H54 (cell line): ENCODE results near the gene DDX23.
"Not testable (repeated sequence)": the region's sequence is repeated elsewhere in the genome, so short reads cannot be mapped to it uniquely, and the experiment has no call there.

ENCODE experiments used
- DNase-seq: peaks from one replicate; pipeline ENCODE4 v3.0.0; 2011; ENCODE audit warnings: low spot score, mixed read lengths; ENCODE audit not compliant: insufficient read length
- FAIRE-seq: peaks from 3 replicates; lab custom pipeline; 2011; peaks lifted over from hg19 to GRCh38; lab: Jason Lieb, UNC
- POLR2A ChIP-seq: IDR thresholded peaks from 2 replicates; pipeline ENCODE4 v1.6.1; 2011; ENCODE audit warnings: low read depth, mild to moderate bottlenecking, low read length

DDX23 gene

DNA sequence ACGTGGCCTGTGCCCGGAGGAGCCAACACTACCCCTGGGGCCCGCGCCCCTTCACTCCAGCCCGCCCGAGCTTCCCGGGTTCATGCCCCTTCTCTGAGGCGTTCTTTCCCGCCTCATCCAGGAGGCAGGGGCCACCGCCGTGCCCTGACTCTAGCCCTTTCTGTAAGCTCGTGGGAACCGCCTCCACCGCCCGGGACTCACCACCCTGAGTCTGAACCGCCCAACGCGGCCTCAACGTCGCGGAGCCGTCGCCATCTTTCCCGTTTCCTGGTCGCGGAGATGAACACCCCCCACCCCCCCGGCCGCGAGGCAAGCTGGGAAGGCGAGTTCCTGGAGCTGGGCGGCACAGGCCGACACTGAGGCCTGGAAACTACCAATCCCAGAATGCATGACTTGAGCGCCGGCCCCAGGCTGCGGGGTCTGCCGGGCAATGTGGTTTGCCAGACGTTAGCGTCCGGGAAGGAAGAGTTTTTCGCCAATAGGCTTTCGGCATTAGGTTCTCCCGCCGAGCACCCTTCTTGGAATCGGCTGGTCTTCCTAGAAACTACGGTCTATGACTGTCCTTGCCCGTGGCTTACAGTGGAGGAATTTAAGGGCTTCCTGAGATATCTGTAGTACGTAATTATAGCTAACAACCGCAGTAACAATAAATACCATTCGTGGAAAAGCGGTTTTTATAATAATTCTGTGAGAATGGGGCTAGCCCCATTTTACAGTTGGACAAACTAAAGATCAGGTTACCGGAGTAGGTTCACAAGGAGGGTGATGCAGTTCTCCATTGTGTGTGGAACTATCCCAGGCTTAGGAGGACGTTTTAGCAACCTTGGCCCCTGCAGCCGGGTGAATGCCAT, at the start of gene DDX23:
DDX23 (minus strand) TSS at position 281 of the 851 bp plus-strand sequence. CDS start 6,381 bp downstream, outside the sequence.
- TF ChIP-seq POLR2A, result peak; percentile 84
- DNase-seq (peak; percentile 95), FAIRE-seq (peak; percentile 86)

DNA sequence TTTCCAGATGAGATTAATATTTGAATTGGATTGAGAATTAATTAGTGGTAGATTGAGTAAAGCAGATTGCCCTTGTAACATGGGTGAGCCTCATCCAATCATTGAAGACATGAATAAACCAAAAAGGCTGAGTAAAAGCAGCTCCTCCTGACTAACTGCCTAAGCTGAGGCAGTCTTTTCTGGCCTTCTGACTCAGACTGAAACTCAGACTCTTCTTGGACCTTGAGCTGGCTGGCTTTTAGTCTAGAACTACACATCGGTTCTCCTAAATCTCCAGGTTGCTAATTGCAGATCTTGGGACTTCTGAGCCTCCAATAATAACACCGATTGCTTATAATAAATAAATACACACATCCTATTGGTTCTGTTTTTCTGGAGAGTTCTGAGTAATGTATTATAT, 49.3 kb upstream of the DDX23 start:
- FAIRE-seq, result no peak

DNA sequence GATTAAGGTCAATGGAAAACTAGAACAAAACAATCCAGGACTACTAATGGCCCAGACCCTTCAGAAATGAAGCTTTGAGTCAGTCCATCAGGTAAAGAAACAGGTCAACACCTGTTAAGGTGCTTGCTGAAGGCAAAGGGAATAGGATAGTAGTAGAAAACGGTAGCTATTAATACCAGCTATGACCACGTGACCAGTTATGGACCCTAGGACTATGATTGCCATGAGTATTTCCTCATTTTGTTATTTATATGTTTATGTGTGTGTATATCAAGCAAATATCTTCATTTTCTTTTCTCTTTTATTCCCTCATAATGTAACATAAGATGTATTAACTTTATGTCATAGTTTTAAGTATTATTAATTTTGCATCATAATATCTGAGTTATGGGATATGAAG, 47.7 kb upstream of the DDX23 start:
- FAIRE-seq, result no peak
- no peak for DNase-seq
- no peak for TF ChIP-seq POLR2A

More for the DNA sequence above, 49.3 kb upstream of the DDX23 start:
- TF ChIP-seq POLR2A, result no peak
- no peak for DNase-seq

DNA sequence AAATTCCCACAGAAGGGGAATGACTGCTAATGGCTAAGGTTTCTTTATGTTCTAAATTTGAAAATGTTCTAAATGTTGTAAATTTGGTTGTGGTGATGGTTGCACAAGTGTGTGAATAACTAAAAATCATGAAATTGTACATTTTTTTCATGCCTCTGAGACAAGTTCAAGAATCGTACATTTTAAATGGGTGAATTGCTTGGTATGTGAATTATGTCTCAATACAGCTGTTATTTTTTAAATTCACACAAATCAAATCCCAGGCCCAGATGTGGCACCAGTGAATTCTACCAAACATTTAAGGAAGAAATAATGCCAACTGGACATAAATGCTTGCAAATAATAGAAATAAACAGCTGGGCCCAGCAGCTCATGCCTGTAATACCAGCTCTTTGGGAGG, 42.3 kb upstream of the DDX23 start:
- DNase-seq, result no peak
- TF ChIP-seq POLR2A, result no peak
- FAIRE-seq, result no peak

DNA sequence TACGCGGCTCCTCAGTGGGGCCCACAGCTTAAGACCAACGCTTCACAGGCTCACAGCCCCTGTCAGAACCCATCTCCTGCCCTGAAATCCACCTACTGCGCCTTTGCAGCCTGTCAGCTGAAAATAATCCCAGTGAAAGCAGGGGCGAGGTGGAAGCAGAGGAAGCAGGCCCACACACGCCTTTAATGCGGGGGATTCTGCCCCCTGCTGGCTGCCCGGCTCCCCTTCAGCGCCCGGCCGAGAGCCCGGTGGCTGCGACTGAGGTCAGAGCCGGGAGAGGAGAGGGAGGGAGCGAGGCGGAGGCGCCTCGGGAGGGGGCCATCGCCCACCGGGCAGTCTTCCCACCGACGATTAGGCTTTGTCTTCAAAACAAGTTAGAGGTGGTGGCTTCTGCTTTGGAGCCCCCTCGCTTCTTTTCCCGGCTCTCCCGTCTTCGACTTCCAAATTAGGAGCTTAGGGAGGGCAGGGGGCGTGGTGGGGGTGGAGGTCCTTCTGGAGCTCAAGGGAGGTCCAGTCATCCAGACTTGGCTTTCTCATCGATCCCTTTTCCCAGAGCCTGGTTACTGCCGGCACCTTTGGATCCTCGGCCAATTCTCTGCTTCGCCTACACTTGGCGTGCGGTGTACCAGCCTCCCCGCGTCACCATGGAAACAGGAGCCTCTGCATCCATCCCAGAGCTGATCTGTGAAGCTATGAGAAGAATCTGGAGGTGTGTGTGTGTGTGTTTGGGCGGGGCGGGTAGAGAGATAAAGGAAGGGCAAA, 38.9 kb upstream of the DDX23 start:
- no peak for FAIRE-seq
- TF ChIP-seq POLR2A, result no peak
- DNase-seq, result peak; percentile 63

DNA sequence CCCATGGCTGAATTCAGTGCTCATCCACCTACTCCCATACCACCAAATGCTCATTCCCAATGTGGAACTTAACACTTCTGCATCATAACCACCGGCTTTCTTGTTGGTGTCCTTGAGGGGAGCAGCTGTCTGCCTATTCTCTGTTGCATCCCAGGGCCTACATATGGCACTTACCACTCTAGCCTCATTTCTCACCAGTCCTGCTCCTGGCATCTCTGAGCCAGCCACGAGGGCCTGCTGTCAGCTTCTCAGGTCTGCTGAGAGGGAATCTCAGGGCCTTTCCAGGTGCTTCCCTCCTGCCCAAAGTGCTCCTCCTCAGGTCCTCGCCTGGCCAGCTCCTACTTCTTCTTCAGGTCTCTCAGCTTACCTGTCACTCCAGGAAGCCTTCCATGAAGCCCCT, 37.7 kb upstream of the DDX23 start:
- no peak for TF ChIP-seq POLR2A
- no peak for DNase-seq
- FAIRE-seq, result no peak

DNA sequence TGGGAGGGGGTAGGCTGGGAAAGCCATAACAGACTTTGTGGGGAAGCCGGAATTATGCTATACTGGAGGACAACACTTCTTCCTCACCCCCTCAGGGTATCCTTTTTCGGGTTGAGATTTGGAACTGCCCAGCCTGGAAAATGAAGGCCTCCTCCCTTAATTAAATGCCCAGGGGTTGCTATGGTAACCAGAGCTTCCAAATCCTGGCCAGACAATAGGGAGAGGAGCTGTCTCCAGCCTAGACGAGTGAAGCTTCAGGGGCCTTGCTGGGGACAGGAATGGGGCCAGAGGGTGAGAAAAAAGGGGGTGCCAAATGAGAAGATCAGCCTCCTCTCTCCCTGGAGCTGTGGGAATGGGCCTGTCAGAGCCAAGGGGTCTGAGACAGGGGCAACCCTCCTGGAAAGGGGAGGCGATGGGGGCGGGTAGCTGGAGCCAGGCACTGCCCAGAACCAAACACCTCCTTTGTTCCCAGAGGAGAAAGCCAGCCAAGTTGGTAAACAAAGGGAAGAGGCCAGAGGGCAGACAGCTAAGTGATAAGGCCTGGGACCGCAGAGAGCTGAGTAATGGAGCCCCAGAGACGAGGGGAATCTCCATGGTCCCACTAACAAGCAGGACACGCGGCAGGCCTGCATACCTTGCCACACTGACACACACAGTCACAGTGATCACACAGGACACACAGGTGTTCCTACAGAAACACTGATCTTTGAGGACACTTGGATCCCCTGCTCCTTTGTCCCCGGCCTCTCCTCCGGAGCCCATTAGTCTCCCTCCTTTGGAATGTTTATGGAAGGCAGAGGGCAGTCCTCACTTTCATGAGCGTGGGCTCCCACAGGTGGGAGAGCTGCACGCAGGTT, 31.6 kb upstream of the DDX23 start:
- TF ChIP-seq POLR2A, result no peak
- DNase-seq, result no peak
- no peak for FAIRE-seq

DNA sequence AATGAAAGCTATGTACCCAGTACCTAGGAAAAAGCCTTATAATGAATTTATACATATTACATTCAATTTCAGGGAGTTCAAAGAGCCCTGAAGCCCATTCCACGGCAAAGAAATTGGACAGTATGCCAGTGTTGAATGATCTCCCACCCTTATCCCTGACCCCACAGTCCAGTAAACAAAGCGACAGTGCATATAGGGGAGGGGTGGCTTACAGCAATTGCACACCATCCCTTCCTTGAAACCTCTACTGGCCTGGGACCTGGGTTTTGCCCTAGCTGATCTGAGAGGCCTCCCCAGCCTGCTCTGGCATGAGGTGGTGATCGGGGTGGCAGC, 31.0 kb upstream of the DDX23 start:
- no peak for TF ChIP-seq POLR2A
- FAIRE-seq (no peak), DNase-seq (no peak)

DNA sequence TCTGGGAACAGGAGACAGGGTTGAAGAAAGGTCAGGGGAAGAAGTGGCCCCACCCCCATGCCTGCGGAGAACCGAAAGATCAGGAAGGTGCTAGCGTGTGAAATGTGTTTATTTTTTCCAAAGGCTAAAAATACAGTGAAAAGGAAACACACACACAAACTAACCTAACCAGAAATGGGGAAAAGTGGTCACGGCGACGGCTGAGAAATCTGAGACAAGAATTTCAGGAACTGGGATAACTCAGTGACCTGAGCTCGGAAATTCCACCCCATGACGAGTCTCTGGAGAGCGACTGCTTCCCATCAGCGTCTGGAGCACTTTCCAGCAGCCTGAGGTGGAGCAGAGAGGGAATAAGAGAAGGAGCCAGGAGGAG, 30.3 kb upstream of the DDX23 start:
- TF ChIP-seq POLR2A, result no peak
- DNase-seq (no peak), FAIRE-seq (no peak)

DNA sequence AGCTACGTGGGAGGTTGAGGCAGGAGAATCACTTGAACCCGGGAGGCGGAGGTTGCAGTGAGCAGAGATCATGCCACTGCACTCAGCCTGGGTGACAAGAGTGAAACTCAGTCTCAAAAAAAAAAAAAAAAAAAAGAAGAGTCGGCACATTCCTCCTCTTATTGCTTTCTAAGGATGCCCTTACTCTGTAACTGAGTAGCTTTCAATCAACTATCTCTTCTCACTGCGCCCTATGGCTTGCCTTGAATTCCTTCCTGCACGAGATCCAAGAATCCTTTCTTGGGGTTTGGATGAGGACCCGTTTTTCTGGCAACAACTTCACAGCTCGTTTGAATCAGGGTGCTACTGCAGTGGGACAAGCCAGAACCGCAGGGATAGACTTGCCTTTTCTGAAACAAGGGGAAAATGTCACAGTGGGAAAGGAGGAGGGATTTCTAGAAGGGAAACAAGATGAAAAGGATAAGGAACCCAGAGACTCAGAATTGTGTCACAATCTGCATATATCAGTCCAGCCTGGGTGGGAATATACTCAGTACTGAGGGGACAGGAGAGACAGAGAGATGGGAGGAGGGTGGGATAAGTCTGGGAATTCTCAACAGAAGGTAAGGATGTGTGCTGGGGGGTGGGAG, 29.8 kb upstream of the DDX23 start:
- DNase-seq (no peak), FAIRE-seq (no peak)
- no peak for TF ChIP-seq POLR2A

DNA sequence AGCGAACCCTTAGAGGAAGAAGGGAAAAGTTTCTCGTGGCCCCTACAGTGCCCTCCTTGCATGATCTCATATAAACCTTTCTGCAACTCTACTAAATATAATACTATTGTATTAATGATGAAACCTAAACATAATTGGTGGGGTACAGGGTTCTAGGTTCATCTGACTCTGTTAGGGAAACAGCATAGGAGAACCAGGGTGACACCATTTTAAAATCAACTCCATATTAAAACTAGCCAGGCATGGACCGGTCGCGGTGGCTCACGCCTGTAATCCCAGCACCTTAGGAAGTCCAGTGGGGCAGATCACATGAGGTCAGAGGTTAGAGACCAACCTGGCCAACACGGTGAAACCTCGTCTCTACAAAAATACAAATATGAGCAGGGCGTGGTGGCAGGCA, 28.7 kb upstream of the DDX23 start:
- no peak for TF ChIP-seq POLR2A
- FAIRE-seq, result no peak
- DNase-seq, result no peak

DNA sequence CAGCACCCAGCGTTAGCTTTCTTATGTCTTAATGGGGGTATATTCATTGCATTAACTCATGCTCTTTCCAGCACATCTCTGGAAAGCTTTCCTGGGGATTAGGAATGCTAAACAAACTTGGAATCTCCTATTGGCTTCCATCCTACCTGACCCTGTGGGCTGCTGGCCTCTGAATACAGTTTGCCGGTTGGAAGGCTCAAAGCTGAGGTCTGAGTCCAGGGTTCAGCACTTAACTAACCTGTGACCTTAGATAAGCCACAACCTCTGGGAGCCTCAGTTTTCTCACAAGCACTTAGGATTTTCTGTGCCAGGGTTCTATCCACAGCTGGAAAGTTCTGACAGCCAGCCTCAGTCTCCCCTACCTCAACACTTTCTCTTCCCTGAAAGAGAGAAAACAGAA, 26.6 kb upstream of the DDX23 start:
- FAIRE-seq (no peak), DNase-seq (no peak)
- no peak for TF ChIP-seq POLR2A

DNA sequence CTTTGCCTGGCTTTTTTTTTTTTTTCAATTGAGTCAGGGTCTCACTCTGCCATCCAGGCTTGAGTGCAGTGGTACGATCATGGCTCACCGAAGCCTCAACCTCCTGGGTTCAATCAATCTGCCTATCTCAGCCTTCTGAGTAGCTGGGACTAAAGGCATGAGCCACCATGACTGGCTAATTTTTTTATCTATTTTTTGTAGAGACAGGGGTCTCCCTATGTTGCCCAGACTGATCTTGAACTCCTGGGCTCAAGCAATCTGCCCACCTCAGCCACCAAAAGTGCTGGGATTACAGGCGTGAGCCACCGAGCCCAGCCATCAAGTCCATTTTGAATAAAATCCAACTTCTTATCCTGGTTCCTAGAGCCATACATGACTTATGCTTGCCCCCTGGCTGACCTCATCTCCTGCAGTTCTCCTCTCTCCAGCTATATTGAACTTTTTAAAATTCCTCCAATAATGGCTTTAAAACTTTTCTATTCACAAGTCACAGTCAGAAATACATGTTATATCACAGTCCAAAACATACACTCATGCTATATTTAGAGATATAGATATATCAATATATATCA, 24.1 kb upstream of the DDX23 start:
- TF ChIP-seq POLR2A, result no peak
- no peak for DNase-seq
- FAIRE-seq, result no peak

DNA sequence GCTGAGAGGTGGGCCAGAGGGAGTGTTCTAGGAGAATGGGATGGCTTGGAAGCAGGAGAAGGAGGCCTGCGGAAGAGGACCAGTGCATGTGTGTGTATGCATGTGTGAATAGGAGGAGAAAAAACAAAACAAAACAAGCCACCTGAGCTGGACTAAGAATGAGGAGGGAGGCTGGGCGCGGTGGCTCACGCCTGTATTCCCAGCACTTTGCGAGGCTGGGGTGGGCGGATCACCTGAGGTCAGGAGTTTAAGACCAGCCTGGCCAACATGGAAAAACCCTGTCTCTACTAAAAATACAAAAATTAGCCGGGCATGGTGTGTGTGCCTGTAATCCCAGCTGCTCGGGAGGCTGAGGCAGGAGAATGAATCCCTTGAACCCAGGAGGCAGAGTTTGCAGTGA, 21.6 kb upstream of the DDX23 start:
- not testable (repeated sequence) for FAIRE-seq, DNase-seq
